Kidney (tissue), 14 donors: ENCODE measurements around the gene OAS2. TPM values are rescaled to one million over a fixed set of nuclear protein-coding genes. Genes with fewer than 3 reads are reported as not detected.

ENCODE experiments used
- DNase-seq, 5 donors: peaks; one replicate each; pipeline ENCODE4 v3.0.0-alpha.2; 2013 to 2020
- FAIRE-seq: peaks from 2 replicates; lab custom pipeline; 2012; peaks lifted over from hg19 to GRCh38; lab: Jason Lieb, UNC
- H3K27ac ChIP-seq, 2 donors: one replicate each; pipeline ENCODE4 v1.7.0; 2013; ENCODE audit warnings: low read depth in 2 of 2, low read length in 2 of 2, inconsistent platforms in 1 of 2
- H3K27me3 ChIP-seq: one replicate; pipeline ENCODE4 v1.7.1; 2013; ENCODE audit warnings: low read length, inconsistent platforms; ENCODE audit not compliant: control insufficient read depth, insufficient read depth
- H3K36me3 ChIP-seq, 3 donors: one replicate each; pipeline versions ENCODE4 v1.7.0 to v1.7.1; 2013; ENCODE audit warnings: low read length in 3 of 3, control low read depth in 1 of 3, inconsistent platforms in 1 of 3; ENCODE audit not compliant: insufficient read depth in 3 of 3, control insufficient read depth in 2 of 3
- H3K4me1 ChIP-seq, 3 donors: one replicate each; pipeline versions ENCODE4 v1.7.0 to v1.7.1; 2013; ENCODE audit warnings: low read length in 3 of 3, inconsistent platforms in 1 of 3, low read depth in 1 of 3; ENCODE audit not compliant: control insufficient read depth in 2 of 3, insufficient read depth in 2 of 3
- H3K4me3 ChIP-seq, 3 donors: one replicate each; pipeline versions ENCODE4 v1.7.0 to v1.8.1; 2013; ENCODE audit warnings: low read length in 3 of 3, control low read depth in 1 of 3, inconsistent platforms in 1 of 3
- H3K9ac ChIP-seq, 3 donors: one replicate each; pipeline versions ENCODE4 v1.7.0 to v1.7.1; 2013; ENCODE audit warnings: low read length in 3 of 3, control low read depth in 1 of 3, inconsistent platforms in 1 of 3
- H3K9me3 ChIP-seq, 3 donors: one replicate each; pipeline versions ENCODE4 v1.7.0 to v1.7.1; 2013; ENCODE audit warnings: low read length in 3 of 3, control low read depth in 1 of 3, inconsistent platforms in 1 of 3; ENCODE audit not compliant: control insufficient read depth in 2 of 3, insufficient read depth in 1 of 3
- CTCF ChIP-seq: IDR thresholded peaks from 3 replicates; pipeline ENCODE4 v1.5.1; 2012; ENCODE audit warnings: mild to moderate bottlenecking, moderate library complexity, borderline replicate concordance; ENCODE audit not compliant: insufficient read depth; ENCODE audit errors: extremely low read depth
- intact Hi-C: fragments of 100-400 bp; cut with DNase I; formaldehyde crosslinking; loops from one replicate; pipeline ENCODE4 v1.11.1; 2022
- polyA plus RNA-seq: library from polyadenylated mRNA; stranded (reverse); fragments of 350-450 nt; fragmentation: Illumina TruSeq; extraction: RNeasy Lipid Tissue Mini Kit (QIAGEN cat#74804); gene quantifications from one replicate; pipeline ENCODE4 v1.2.3, GENCODE V29; 2014; ENCODE audit warnings: low read depth, low replicate concordance; ENCODE audit not compliant: insufficient read depth
- total RNA-seq: library from RNA; stranded (reverse); fragmentation: NEBNext Ultra II Directional; extraction: Animal tissue kit (Norgen Biotek cat#: 25700); gene quantifications from one replicate; pipeline ENCODE4 v1.2.1, GENCODE V29; 2021
- donor health status: control.
- donor health status: control.
- donor health status: control.
- donor health status: control.
- donor health status: control.
- donor health status: DM: yes; HTN: yes; CAD: no.
- donor health status: Normal renal cell carcinoma (clear cell type).

The OAS2 gene
- total and polyA plus RNA-seq, 2 donors from 2014 or later = 5.0 to 11.7 TPM

GRCh38 chr12:113005762-113006161 is 27.4 kb downstream of the OAS2 start:
- no peaks in the 10 kb centered on the region for H3K9me3 ChIP-seq
- no peaks in the 10 kb centered on the region for H3K4me1 ChIP-seq
- intact Hi-C loops = no loop called here
- no peaks in the 10 kb centered on the region for H3K36me3 ChIP-seq
- FAIRE-seq (no peak), DNase-seq (no peak)
- H3K27ac ChIP-seq = no peak overlapping the region
- no peak for TF ChIP-seq CTCF
- no peak overlapping the region for H3K9ac ChIP-seq
- no peak overlapping the region for H3K4me3 ChIP-seq
- no peaks in the 10 kb centered on the region for H3K27me3 ChIP-seq

- intact Hi-C loops = no loop called here
These were observed 27.9 kb downstream of the OAS2 start for GRCh38 chr12:113006206-113006605.

GRCh38 chr12:113006641-113007040 is 28.3 kb downstream of the OAS2 start:
- FAIRE-seq (no peak), DNase-seq (no peak)
- no peaks in the 10 kb centered on the region for H3K36me3 ChIP-seq
- no peaks in the 10 kb centered on the region for H3K4me1 ChIP-seq
- TF ChIP-seq CTCF = no peak
- intact Hi-C loops = no loop called here
- no peaks in the 10 kb centered on the region for H3K9me3 ChIP-seq
- no peak overlapping the region for H3K27ac ChIP-seq
- H3K9ac ChIP-seq = no peak overlapping the region
- H3K4me3 ChIP-seq = no peak overlapping the region
- no peaks in the 10 kb centered on the region for H3K27me3 ChIP-seq

More at GRCh38 chr12:113006206-113006605, 27.9 kb downstream of the OAS2 start:
- H3K4me1 ChIP-seq = no peaks in the 10 kb centered on the region
- H3K36me3 ChIP-seq = no peaks in the 10 kb centered on the region
- DNase-seq (no peak), FAIRE-seq (no peak)
- no peaks in the 10 kb centered on the region for H3K9me3 ChIP-seq
- no peak overlapping the region for H3K27ac ChIP-seq
- H3K4me3 ChIP-seq = no peak overlapping the region
- no peaks in the 10 kb centered on the region for H3K27me3 ChIP-seq
- no peak for TF ChIP-seq CTCF
- H3K9ac ChIP-seq = no peak overlapping the region

- no peak overlapping the region for H3K27ac ChIP-seq
- intact Hi-C loops = no loop called here
- TF ChIP-seq CTCF = no peak
- H3K9me3 ChIP-seq = no peaks in the 10 kb centered on the region
- H3K4me1 ChIP-seq = no peaks in the 10 kb centered on the region
- H3K9ac ChIP-seq = no peak overlapping the region
- no peaks in the 10 kb centered on the region for H3K27me3 ChIP-seq
- H3K36me3 ChIP-seq = no peaks in the 10 kb centered on the region
- FAIRE-seq (no peak), DNase-seq (no peak)
- H3K4me3 ChIP-seq = no peak overlapping the region
These were observed 28.8 kb downstream of the OAS2 start for GRCh38 chr12:113007166-113007565.
